PC-9 (cell line): ENCODE measurements around the gene RAB31. TPM values are rescaled to one million over a fixed set of nuclear protein-coding genes. Genes with fewer than 3 reads are reported as not detected.
A peak's percentile ranks its signal among the peaks of the same experiment; 100 is the strongest.

Source experiments
- BruUV-seq: library from RNA; stranded (reverse); fragments of 400-500 nt; replicated peaks from 2 replicates; lab custom pipeline; 2021; lab: Mats Ljungman, UMichigan
- CTCF ChIA-PET: fragments of 300-600 bp; sonication (Branson Sonifier 250); formaldehyde crosslinking; loops from one replicate; lab custom pipeline; 2022; ENCODE audit warnings: antibody characterized with exemption; lab: Charles Lee
- POLR2A ChIA-PET: fragments of 300-600 bp; sonication (Branson Sonifier 250); formaldehyde crosslinking; loops from one replicate; lab custom pipeline; 2022; ENCODE audit warnings: antibody characterized with exemption; ENCODE audit not compliant: unreplicated experiment; lab: Charles Lee
- DNase-seq, 2 experiments: peaks; one replicate each; pipeline versions ENCODE4 v3.0.0 to v3.0.0-alpha.2; 2015 to 2022; ENCODE audit warnings: mixed read lengths in 1 of 2
- H2AFZ ChIP-seq: fragments of 200-600 bp; sonication (generic); 2 replicates; pipeline ENCODE4 v1.8.1; 2017; ENCODE audit warnings: antibody characterized with exemption
- H3F3A ChIP-seq: fragments of 200-600 bp; sonication (generic); 2 replicates; pipeline ENCODE4 v1.8.1; 2017; ENCODE audit warnings: antibody characterized with exemption, mild to moderate bottlenecking, low read depth; ENCODE audit not compliant: insufficient read depth
- H3K27ac ChIP-seq: fragments of 200-600 bp; sonication (generic); 2 replicates; pipeline ENCODE4 v1.6.1; 2016; ENCODE audit warnings: mixed run types
- H3K27me3 ChIP-seq: fragments of 200-600 bp; sonication (generic); 2 replicates; pipeline ENCODE4 v1.6.1; 2016; ENCODE audit warnings: low read depth, mixed run types; ENCODE audit not compliant: insufficient read depth
- H3K36me3 ChIP-seq: fragments of 200-600 bp; sonication (generic); 2 replicates; pipeline ENCODE4 v1.6.1; 2016; ENCODE audit warnings: low read depth, mixed run types
- H3K4me1 ChIP-seq: fragments of 200-600 bp; sonication (generic); replicated peaks from 2 replicates; pipeline ENCODE4 v1.6.1; 2016; ENCODE audit warnings: mixed run types; ENCODE audit not compliant: insufficient read depth
- H3K4me2 ChIP-seq: fragments of 200-600 bp; sonication (generic); 2 replicates; pipeline ENCODE4 v1.6.1; 2017; ENCODE audit warnings: mixed run types
- H3K4me3 ChIP-seq: fragments of 200-600 bp; sonication (generic); 2 replicates; pipeline ENCODE4 v1.6.1; 2016; ENCODE audit warnings: mixed run types
- H3K79me2 ChIP-seq: fragments of 200-600 bp; sonication (generic); 2 replicates; pipeline ENCODE4 v1.6.1; 2017; ENCODE audit warnings: low read depth, mixed run types
- H3K9me2 ChIP-seq: fragments of 200-600 bp; sonication (generic); 2 replicates; pipeline ENCODE4 v1.8.1; 2017; ENCODE audit warnings: mild to moderate bottlenecking; ENCODE audit not compliant: insufficient read depth
- H3K9me3 ChIP-seq: fragments of 200-600 bp; sonication (generic); 2 replicates; pipeline ENCODE4 v1.8.1; 2016; ENCODE audit warnings: low read depth; ENCODE audit not compliant: insufficient read depth
- H4K20me1 ChIP-seq: fragments of 200-600 bp; sonication (generic); 2 replicates; pipeline ENCODE4 v1.8.1; 2017; ENCODE audit not compliant: insufficient read depth
- CTCF ChIP-seq: fragments of 200-600 bp; sonication (generic); conservative IDR thresholded peaks from 2 replicates; pipeline ENCODE4 v1.6.1; 2017; ENCODE audit warnings: mixed run types, antibody characterized with exemption, mild to moderate bottlenecking, moderate library complexity
- EZH2 ChIP-seq: fragments of 200-600 bp; sonication (generic); IDR thresholded peaks from 2 replicates; pipeline ENCODE4 v1.8.0; 2017; ENCODE audit warnings: antibody characterized with exemption, low read depth
- intact Hi-C: fragments of 100-400 bp; cut with micrococcal nuclease; formaldehyde crosslinking; loops from one replicate; pipeline ENCODE4 v1.10.0; 2022; ENCODE audit not compliant: unreplicated experiment
- total RNA-seq: library from RNA; stranded (reverse); gene quantifications from 2 replicates; pipeline ENCODE4 v1.2.3, GENCODE V29; 2021

RAB31 gene
- total RNA-seq, 1 experiment from 2014 or later = 51.0 TPM

- intact Hi-C loops = loop anchor here (1.0 to 5.0 kb wide), 4 partner anchors 38 to 195 kb away; no protein-coding TSS in a partner anchor
- Histone ChIP-seq H3K9me3 (no peaks in the 10 kb centered on the region), H3K27ac (no peak overlapping the region), H3K4me1 (peaks cover 39% of the 10 kb centered on the region), H3K9me2 (no peaks in the 10 kb centered on the region), H3K4me2 (no peak overlapping the region), H3K4me3 (no peak overlapping the region), H2AFZ (no peak overlapping the region), H3K27me3 (no peaks in the 10 kb centered on the region), H3K79me2 (peaks cover 80% of the 10 kb centered on the region), H4K20me1 (no peaks in the 10 kb centered on the region), H3K36me3 (peaks cover 4% of the 10 kb centered on the region; the same call in 1 of the 2 replicates), H3F3A (peaks cover 34% of the 10 kb centered on the region)
- TF ChIP-seq EZH2 (no peak), CTCF (no peak)
- no TSS peak for BruUV-seq
- CTCF ChIA-PET = interaction anchor here (0.6 to 1.6 kb wide), 4 partner anchors 21 to 146 kb away, joined by 3 to 8 read pairs (median 4); no protein-coding TSS in a partner anchor
- DNase-seq = no peak
- POLR2A ChIA-PET = no interaction called here
Observed at GRCh38 chr18:9721893-9722550, 13.9 kb downstream of the RAB31 start.

- TF ChIP-seq EZH2 (no peak), CTCF (peak; percentile 66)
- peaks cover 39% of the 10 kb centered on the region for H3K4me1 ChIP-seq
- peaks cover 80% of the 10 kb centered on the region for H3K79me2 ChIP-seq
- H2AFZ ChIP-seq = no peak overlapping the region
- 0 out of 2 replicates have a peak overlapping the region, but pooled peaks have one; percentile 11 for H3K4me2 ChIP-seq
- H3K27ac ChIP-seq = peak overlapping the region; percentile 70
- no peaks in the 10 kb centered on the region for H4K20me1 ChIP-seq
- intact Hi-C loops = loop anchor here (1.0 to 5.0 kb wide), 4 partner anchors 38 to 195 kb away; no protein-coding TSS in a partner anchor
- H3K36me3 ChIP-seq = peaks cover 4% of the 10 kb centered on the region; the same call in 1 of the 2 replicates
- no peaks in the 10 kb centered on the region for H3K9me3 ChIP-seq
- H3K4me3 ChIP-seq = no peak overlapping the region
- peaks cover 34% of the 10 kb centered on the region for H3F3A ChIP-seq
- ChIA-PET POLR2A (interaction anchor here (0.5 kb wide), 1 partner anchor 170 kb away, joined by 4 read pairs; no protein-coding TSS in a partner anchor), CTCF (interaction anchor here (0.6 to 1.6 kb wide), 5 partner anchors 12 to 147 kb away, joined by 3 to 8 read pairs (median 3); no protein-coding TSS in a partner anchor)
- no peaks in the 10 kb centered on the region for H3K27me3 ChIP-seq
- peak; percentile 60 to 88 for DNase-seq
- BruUV-seq = no TSS peak
- no peaks in the 10 kb centered on the region for H3K9me2 ChIP-seq
Observed at GRCh38 chr18:9722691-9723090, 14.6 kb downstream of the RAB31 start.

GRCh38 chr18:9724797-9725585, 16.9 kb downstream of the RAB31 start:
- CTCF ChIA-PET = no interaction called here
- no peaks in the 10 kb centered on the region for H3K27me3 ChIP-seq
- H3K27ac ChIP-seq = no peak overlapping the region
- no peaks in the 10 kb centered on the region for H3K9me2 ChIP-seq
- no peak for DNase-seq
- no peak overlapping the region for H3K4me3 ChIP-seq
- no peak overlapping the region for H2AFZ ChIP-seq
- peaks cover 24% of the 10 kb centered on the region for H3K4me1 ChIP-seq
- no peak for TF ChIP-seq EZH2
- TF ChIP-seq CTCF = no peak
- H3K4me2 ChIP-seq = no peak overlapping the region
- intact Hi-C loops = loop anchor here (5.0 kb wide), 1 partner anchor 192 kb away; no protein-coding TSS in a partner anchor
- peaks cover 82% of the 10 kb centered on the region for H3K79me2 ChIP-seq
- peaks cover 4% of the 10 kb centered on the region; the same call in 1 of the 2 replicates for H3K36me3 ChIP-seq
- BruUV-seq = no TSS peak
- peaks cover 18% of the 10 kb centered on the region for H3F3A ChIP-seq
- POLR2A ChIA-PET = no interaction called here
- no peaks in the 10 kb centered on the region for H3K9me3 ChIP-seq
- H4K20me1 ChIP-seq = no peaks in the 10 kb centered on the region
